Endometrial microvascular endothelial cells (primary cell): ENCODE measurements around the gene SUSD2. TPM values are rescaled to one million over a fixed set of nuclear protein-coding genes. Genes with fewer than 3 reads are reported as not detected.
"Not testable (repeated sequence)": the region's sequence is repeated elsewhere in the genome, so short reads cannot be mapped to it uniquely, and the experiment has no call there.

Source experiments
- in situ Hi-C: cut with HindIII; loops from 2 replicates; pipeline ENCODE4 v1.10.0; 2017; ENCODE audit warnings: low sequenced_read_pairs, low pct_unique_long_range_greater_than_20kb; ENCODE audit errors: inconsistent ontology term
- total RNA-seq: library from RNA; depleted of rRNA; stranded (reverse); fragments of >200 nt; gene quantifications from one replicate; pipeline ENCODE4 v1.2.3, GENCODE V29; 2015; ENCODE audit errors: inconsistent ontology term

The SUSD2 gene
- total RNA-seq, 1 donor from 2014 or later: 0.09 TPM

DNA sequence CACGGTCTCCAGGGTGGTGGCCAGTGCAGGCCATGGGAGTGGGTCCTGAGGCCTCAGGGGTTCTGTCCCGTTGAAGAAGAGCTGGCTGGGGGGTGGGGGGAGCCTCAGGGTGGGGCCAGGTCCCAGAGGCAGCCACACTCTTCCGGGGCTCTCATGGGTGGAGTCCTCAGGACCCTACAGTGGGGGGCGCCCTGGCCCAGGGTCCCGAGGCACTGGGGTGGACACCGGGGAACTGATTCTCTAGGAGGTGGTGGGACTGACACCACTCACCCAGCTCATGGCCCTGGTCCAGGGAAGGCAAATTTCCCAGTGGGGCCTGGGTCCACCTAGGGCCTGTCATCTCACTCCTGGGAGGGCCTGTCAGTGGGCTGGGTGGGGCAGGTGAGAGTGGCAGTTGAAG, 50.8 kb downstream of the SUSD2 start:
- in situ Hi-C loops: no loop called here

DNA sequence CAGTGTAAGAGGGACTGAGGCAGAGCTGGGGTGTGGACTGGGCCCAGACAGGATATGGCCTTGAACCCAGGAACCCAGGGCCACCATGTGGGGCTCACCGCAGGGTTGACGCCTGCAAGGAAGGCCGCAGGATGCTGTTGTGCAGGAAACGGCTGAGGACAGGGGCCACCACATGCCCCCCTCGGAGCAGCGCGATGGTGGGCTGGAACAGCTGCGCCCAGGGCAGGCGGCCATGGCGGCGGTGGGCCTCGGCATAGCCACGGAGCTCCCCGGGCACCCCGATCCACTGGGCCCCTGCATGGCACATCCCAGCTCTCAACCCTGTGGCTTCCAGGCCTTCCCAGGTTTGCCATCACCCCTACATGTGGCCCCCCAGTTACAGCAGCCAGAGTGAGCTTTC, 51.4 kb downstream of the SUSD2 start:
- in situ Hi-C loops: no loop called here

DNA sequence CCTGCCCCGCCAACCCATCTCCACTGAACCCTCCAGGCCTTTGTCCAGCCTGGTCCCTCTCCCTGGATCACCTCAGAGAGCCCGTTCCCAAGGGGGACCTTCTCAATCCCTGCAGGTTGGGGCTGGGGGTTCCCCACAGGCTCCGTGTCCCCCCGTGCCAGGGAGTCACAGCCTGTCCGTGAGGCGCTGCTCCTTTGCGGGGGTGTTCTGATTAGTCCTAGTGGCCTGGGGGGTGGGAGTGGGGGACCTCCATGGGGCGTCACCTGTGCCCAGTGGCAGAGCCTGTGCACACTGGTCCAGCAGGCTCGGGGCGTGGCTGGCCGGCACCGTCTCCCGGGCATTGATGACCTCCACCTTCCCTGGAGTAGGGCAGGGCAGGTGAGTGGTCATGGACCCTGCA, 51.9 kb downstream of the SUSD2 start:
- in situ Hi-C loops: no loop called here

DNA sequence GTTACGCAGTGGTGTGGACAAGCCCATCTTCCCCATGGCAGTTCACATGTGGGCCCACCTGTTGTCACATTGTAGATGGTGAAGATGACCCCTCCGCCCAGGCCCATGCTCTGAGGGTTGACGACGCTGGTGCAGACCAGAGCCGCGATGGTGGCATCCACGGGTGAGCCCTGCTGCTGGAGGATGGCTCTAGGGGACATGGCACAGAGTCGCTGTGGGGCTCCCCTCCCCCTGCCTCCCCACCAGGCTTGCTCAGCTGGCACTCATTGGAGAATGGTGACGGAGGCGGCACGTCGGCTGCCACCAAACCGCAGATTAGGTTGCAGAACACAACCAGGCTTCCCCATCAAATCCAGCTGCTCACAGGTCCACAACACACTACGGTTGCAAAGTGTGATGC, 52.5 kb downstream of the SUSD2 start:
- in situ Hi-C loops: no loop called here

DNA sequence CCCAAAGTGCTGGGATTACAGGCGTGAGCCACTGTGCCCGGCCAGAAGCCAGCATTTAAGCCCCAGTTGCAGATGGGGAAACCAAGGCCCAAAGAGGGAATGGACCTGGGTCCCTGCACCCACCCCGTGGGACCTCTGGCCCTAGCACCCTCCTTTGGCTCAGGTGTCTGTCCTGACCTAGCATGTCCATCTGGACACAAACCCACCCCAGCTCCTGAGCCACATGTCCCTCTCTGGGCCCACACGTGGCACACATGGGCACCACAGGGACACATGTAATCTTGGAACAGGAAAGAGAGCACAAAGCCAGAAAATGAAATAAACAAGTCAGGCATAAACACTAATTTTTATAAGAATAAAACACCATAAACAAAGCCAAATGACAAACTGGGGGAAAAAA, 54.0 kb downstream of the SUSD2 start:
- in situ Hi-C loops: no loop called here

DNA sequence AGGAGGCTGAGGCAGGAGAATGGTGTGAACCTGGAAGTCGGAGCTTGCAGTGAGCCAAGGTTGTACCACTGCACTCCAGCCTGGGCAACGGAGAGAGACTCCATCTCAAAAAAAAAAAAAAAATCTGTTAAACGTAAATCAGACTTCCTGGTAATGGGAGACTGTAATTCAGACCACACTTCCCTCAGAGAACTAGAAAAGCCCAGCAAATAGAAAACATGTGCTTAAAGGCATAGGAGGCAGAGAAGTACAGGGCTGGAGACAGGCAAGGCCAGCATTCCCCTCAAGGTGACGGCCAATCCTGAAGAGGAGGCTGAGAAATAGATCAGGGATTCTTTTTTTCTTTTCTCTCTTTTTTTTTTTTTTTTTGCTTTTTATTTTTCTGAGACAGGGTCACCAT, 55.4 kb downstream of the SUSD2 start:
- in situ Hi-C loops: no loop called here

DNA sequence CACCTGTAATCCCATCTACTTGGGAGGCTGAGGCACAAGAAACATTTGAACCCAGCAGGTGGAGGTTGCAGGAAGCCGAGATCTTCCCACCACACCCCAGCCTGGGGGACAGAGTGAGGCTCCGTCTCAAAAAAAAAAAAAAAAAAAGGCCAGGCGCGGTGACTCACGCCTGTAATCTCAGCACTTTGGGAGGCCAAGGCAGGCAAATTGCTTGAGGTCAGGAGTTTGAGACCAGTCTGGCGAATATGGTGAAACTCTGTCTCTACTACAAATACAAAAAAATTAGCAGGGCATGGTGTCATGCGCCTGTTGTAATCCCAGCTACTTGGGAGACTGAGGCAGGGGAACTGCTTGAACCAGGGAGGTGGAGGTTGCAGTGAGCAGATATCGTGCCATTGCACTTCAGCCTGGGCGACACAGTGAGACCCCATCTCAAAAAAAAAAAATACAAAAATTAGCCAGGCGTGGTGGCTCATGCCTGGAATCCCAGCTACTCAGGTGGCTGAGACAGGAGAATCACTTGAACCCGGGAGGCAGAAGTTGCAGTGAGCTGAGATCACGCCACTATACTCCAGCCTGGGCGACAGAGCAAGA, 56.9 kb downstream of the SUSD2 start:
- in situ Hi-C loops: not testable (repeated sequence)

Other genes starting within 250 kb of the SUSD2 start
- 0.19 TPM for gene GSTT2B, start 220.3 kb upstream of the SUSD2 start, total RNA-seq
- not detected for gene DDTL, start 214.6 kb upstream of the SUSD2 start, total RNA-seq
- 98.1 TPM for gene DDT, start 207.0 kb upstream of the SUSD2 start, total RNA-seq
- 0.56 TPM for gene GSTT2, start 201.4 kb upstream of the SUSD2 start, total RNA-seq
- not detected for gene GSTT4, start 176.0 kb upstream of the SUSD2 start, total RNA-seq
- gene CABIN1, start 170.2 kb upstream of the SUSD2 start, total RNA-seq: 31.4 TPM
- gene GGT5, start 63.6 kb downstream of the SUSD2 start, total RNA-seq: 17.6 TPM
- 30.1 TPM for gene SPECC1L, start 89.3 kb downstream of the SUSD2 start, total RNA-seq
- 2.1 TPM for gene ADORA2A, start 246.1 kb downstream of the SUSD2 start, total RNA-seq